Motor neuron (in vitro differentiated cells): Measurements from ENCODE around the gene SLC15A4. TPM values are rescaled to one million over a fixed set of nuclear protein-coding genes. Genes with fewer than 3 reads are reported as not detected.
A peak's percentile ranks its signal among the peaks of the same experiment; 100 is the strongest.

ENCODE experiments used
- ATAC-seq, 8 experiments: fragments of 200-7000 bp; cut with Tn5 transposase; replicated peaks in 6 of 8; 2 replicates each; pipeline ENCODE4 v1.8.0; 2021; ENCODE audit warnings: mild to moderate bottlenecking in 8 of 8, moderate library complexity in 8 of 8
- H3K27ac ChIP-seq, 2 donors: fragments of 250-450 bp; sonication (Bioruptor Pico); 2 replicates each; pipeline ENCODE4 v1.9.0; 2021; ENCODE audit warnings: antibody characterized with exemption in 2 of 2, mild to moderate bottlenecking in 2 of 2, moderate library complexity in 1 of 2
- H3K4me1 ChIP-seq, 2 donors: fragments of 250-450 bp; sonication (Bioruptor Pico); replicated peaks in 1 of 2; 2 replicates each; pipeline ENCODE4 v1.6.1; 2021; ENCODE audit warnings: antibody characterized with exemption in 2 of 2, mild to moderate bottlenecking in 2 of 2, moderate library complexity in 1 of 2
- H3K4me3 ChIP-seq, 5 donors: fragments of 250-450 bp; sonication (Bioruptor Pico); 2 replicates each; pipeline ENCODE4 v1.9.0; 2021; ENCODE audit warnings: antibody characterized with exemption in 5 of 5, mild to moderate bottlenecking in 5 of 5, moderate library complexity in 4 of 5
- WGBS, 10 experiments: fragments of 450-650 bp; shearing (Covaris generic); methylation state at CpG; one replicate each; pipeline ENCODE4 v1.0.0; 2022; 5-methylcytosine and 5-hydroxymethylcytosine counted together
- in situ Hi-C, 9 experiments: fragments of 400-800 bp; cut with MboI; loops; one replicate each; pipeline ENCODE4 v1.15.0; 2021; ENCODE audit warnings: low sequenced_read_pairs in 9 of 9, low pct_unique_long_range_greater_than_20kb in 2 of 9; ENCODE audit not compliant: unreplicated experiment in 9 of 9
- total RNA-seq, 8 experiments: library from RNA; unstranded; fragments of 300-600 nt; gene quantifications; 2 replicates each; pipeline versions ENCODE4 v1.2.3 to v1.2.4, GENCODE V29; 2022

The SLC15A4 gene
- total RNA-seq, 8 experiments from 2014 or later: 1.8 to 13.9 (median 6.6) TPM

DNA sequence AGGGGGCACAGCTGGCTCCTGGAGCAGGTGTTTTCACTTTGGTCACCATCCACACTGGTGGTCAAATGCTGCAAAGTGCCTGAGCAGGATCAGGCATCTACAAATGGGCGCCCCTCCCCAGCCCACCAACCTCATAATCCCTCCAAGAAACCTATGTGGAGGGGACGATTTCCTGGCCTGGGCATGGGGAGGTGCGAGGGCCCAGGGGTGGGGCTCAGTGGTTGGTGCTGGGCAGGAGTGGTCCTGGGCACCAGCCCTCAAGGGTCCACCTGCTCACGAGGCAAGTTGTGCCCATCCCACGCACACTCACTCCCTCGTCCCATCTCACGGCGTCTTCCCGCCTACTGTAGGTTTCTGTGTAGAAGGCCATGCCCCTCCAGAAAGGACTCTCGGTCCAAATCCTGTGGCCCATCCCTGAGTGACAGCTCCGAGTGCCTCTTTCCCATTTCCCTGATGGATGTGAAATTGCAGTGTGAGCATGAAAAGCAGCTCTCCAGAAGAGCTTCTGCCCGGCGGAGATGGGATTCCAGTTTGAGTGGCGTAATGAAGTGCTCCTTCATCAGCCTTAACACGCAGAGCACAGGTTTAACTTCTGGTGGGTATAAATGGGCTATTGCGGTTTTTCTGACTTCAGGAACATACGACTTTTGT, 36.9 kb downstream of the SLC15A4 start:
- in situ Hi-C loops: loop anchor here in 2 of 9 experiments (25.0 kb wide), 2 partner anchors 525 to 1125 kb away; partner anchors contain the start of genes TMEM132C (in 1 of the 2) and TMEM132D (in 1 of the 2)
- H3K4me3 ChIP-seq: no peak overlapping the region
- no peak overlapping the region for H3K27ac ChIP-seq
- H3K4me1 ChIP-seq: no peaks in the 10 kb centered on the region
- ATAC-seq: no peak
- 60 to 100% (median 80%) methylated on average over 1 to 9 of the region's 17 CpGs; no CpG with 5 or more reads in 1 of the 10 experiments for WGBS, 10 experiments

DNA sequence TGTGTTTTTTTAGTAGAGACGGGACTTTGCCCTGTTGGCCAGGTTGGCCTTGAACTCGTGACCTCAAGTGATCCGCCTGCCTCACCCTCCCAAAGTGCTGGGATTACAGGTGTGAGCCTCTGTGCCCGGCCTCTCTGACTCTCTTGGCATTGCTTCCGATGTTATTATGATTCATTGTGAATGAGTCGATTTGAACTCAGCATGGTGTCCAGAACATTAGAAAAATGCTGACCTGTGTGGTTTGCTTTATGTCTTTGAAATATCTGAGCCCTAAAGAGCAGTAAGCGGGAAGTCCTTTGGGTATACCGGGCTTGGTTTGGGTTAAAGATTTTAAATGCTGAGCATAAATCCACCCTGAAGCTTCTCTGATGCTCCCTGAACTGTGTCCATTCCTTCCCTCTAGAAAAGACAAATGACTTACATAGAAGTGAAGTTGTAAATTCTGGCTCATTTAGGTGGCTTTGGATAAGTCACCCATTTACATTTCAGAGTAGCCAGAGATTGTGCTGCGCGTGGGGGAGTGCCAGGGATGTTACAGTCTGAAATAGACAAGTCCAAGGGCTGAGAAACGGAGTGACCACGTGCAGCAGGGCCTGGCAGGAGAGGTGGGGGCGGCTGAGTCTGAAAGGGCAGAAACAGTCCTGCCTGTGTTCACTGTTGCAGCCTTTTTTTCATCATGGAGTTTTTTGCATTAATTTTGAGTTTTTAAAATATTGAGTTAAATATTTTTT, 39.6 kb downstream of the SLC15A4 start:
- in situ Hi-C loops: loop anchor here in 2 of 9 experiments (25.0 kb wide), 2 partner anchors 522 to 1128 kb away; partner anchors contain the start of genes TMEM132C (in 1 of the 2) and TMEM132D (in 1 of the 2)
- no peak for ATAC-seq
- H3K27ac ChIP-seq: no peak overlapping the region
- WGBS, 10 experiments: 32 to 85% (median 57%) methylated on average over 2 to 11 of the region's 13 CpGs; no CpG with 5 or more reads in 1 of the 10 experiments
- no peak overlapping the region for H3K4me3 ChIP-seq
- no peaks in the 10 kb centered on the region for H3K4me1 ChIP-seq

DNA sequence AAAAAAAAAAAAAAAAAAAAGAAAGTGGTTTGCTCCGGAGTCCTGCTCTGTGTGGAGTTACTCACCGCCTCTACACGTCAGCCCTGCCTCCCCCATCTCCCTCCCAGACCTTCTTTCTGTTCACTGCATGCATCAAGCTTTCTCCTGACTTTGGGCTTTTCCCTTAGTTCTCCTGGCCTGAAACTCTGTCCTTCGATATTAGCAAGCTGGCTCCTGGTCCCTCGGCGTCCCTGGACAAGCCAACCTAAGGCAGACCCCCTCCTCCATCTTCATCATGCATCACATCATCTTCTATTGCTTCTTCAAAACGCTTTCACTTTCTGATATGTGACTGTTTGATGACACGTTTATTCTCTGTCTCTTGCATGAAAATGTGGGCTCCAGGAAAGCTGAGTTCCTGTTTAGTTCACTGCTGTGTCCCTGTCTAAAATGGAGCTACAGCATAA, 40.6 kb downstream of the SLC15A4 start:
- 16 to 93% (median 40%) methylated on average over 3 to 8 of the region's 8 CpGs; no CpG with 5 or more reads in 4 of the 10 experiments for WGBS, 10 experiments
- Histone ChIP-seq H3K4me3 (no peak overlapping the region), H3K27ac (no peak overlapping the region), H3K4me1 (no peaks in the 10 kb centered on the region)
- peak in 2 of 8 experiments; percentile 32 to 47 for ATAC-seq
- in situ Hi-C loops: loop anchor here in 2 of 9 experiments (25.0 kb wide), 2 partner anchors 521 to 1129 kb away; partner anchors contain the start of genes TMEM132C (in 1 of the 2) and TMEM132D (in 1 of the 2)

DNA sequence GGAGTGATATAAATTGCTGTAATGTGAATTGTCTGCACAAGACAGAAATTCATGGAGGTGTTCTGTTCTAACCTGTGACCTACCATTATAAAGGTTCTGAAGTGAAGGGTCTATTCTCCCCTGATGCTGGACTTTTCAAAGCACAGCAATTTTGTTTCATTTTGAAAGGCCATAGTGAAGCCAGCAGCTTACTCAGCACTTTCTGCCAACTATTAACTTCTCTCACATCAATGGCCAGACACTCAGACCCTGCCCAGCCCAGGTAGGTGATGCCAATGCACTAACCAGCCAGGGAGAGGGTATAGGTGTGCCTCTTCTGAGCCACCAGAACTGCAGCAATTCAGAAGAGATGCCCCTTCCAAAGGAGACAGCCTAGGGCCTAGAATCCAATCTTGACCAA, 43.9 kb downstream of the SLC15A4 start:
- no peak for ATAC-seq
- in situ Hi-C loops: loop anchor here in 2 of 9 experiments (25.0 kb wide), 2 partner anchors 518 to 1132 kb away; partner anchors contain the start of genes TMEM132C (in 1 of the 2) and TMEM132D (in 1 of the 2)
- H3K4me3 ChIP-seq: no peak overlapping the region
- no peak overlapping the region for H3K27ac ChIP-seq
- no peaks in the 10 kb centered on the region for H3K4me1 ChIP-seq

DNA sequence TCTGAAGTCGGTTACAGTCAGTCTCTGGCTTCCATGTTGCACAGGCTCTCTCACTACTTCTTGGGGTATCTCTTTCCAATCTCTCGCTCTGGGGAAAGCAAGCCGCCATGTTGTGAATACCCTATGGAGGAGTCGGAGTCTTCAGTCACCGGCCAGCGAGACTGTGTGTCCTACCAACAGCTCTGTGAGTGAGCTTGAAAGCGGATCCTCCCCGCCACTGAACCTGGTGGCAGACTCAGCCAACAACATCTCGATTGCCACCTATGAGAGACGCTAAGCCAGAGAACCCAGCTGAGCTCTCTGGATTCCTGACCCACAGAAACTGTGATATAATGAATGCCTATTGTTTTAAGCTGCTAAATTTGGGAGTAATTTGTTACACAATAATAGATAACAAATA, 51.5 kb downstream of the SLC15A4 start:
- Histone ChIP-seq H3K27ac (no peak overlapping the region), H3K4me1 (no peaks in the 10 kb centered on the region), H3K4me3 (no peak overlapping the region)
- WGBS, 10 experiments: 30 to 96% (median 52%) methylated on average over 2 to 9 of the region's 10 CpGs; no CpG with 5 or more reads in 4 of the 10 experiments
- in situ Hi-C loops: no loop called here
- no peak for ATAC-seq

DNA sequence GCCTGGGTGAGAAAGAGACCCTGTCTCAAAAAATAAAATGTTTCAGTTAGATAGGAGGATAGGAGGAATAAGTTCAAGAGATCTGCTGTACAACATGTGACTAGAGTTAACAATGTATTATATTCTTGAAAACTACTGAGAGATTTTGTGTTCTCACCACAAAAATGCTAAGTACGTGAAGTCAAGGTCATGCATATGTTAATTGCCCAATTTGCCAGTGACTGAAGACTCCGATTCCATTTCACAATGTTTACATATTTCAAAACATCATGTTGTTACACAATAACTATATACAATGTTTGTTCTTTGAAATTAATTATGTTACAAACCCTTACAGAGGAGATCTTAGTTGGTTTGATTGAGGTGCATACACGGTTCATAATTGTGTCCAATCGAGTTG, 52.1 kb downstream of the SLC15A4 start:
- Histone ChIP-seq H3K4me1 (no peaks in the 10 kb centered on the region), H3K4me3 (no peak overlapping the region), H3K27ac (no peak overlapping the region)
- ATAC-seq: peak in 3 of 8 experiments; percentile 51 to 78 (median 73)
- 4 to 100% (median 40%) methylated on average over 2 to 4 of the region's 4 CpGs; no CpG with 5 or more reads in 1 of the 10 experiments for WGBS, 10 experiments
- in situ Hi-C loops: no loop called here

DNA sequence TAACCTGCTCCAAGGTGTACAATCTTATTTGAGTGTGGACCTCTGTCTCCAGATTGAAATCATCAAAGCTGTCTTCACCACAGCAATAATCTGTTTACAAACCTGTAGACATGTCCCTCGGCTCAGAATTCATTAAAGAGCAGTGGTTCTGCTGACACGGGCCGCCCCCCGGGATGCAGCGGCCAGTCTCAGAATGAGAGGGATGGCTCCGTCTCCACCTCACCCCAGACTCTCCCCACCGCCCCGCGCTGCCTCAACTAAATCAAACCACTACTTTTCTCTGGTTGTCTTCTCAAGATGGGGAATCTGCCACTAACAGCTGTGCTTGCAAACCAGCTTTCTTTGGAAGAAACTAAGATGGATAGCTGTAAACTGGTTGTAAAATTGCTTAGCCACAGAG, 56.2 kb downstream of the SLC15A4 start:
- Histone ChIP-seq H3K4me3 (no peak overlapping the region), H3K4me1 (no peaks in the 10 kb centered on the region), H3K27ac (no peak overlapping the region)
- WGBS, 10 experiments: 0 to 73% (median 12%) methylated on average over 1 to 6 of the region's 9 CpGs; no CpG with 5 or more reads in 3 of the 10 experiments
- in situ Hi-C loops: no loop called here
- peak in 1 of 8 experiments; percentile 33 for ATAC-seq

DNA sequence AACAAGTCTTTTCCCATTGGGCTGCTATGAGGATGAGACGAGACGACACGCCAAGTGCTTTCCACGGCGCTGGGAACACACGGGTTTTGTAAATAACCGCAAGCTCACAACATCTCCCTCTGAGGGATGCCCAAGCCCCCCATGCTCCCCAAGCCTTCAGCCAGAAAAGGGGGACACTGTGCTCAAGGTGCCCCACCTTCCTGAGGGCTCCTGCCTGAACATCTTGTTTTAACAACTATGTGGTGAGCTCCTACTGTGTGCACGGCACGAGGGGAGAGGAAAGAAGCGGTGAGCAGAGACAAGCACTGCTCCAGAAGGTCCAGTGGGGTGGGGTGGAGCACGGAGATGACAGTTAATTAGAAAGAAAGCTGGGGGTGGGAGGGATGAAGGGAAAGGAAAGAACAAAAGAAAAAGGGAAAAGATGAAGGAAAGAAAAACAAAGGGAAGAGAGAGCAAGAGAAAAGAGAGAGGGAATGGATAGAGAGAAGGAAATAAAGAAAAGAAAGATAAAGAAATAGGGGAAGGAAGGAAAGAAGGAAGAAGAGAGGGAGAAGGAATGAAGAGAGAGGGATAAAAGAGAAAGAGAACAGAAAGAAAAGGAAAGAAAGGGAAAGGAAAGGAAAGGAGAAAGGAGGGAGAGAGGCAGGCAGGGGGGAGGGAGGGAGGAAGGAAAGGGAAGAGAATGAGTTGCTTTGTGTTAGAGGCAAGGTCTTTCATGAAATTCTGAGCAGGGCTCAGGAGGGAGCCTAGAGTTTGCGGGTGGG, 56.8 kb downstream of the SLC15A4 start:
- ATAC-seq: peak in 1 of 8 experiments; percentile 7
- Histone ChIP-seq H3K4me1 (no peaks in the 10 kb centered on the region), H3K27ac (no peak overlapping the region), H3K4me3 (no peak overlapping the region)
- in situ Hi-C loops: no loop called here
- 17 to 90% (median 51%) methylated on average over 1 to 12 of the region's 12 CpGs; no CpG with 5 or more reads in 2 of the 10 experiments for WGBS, 10 experiments

DNA sequence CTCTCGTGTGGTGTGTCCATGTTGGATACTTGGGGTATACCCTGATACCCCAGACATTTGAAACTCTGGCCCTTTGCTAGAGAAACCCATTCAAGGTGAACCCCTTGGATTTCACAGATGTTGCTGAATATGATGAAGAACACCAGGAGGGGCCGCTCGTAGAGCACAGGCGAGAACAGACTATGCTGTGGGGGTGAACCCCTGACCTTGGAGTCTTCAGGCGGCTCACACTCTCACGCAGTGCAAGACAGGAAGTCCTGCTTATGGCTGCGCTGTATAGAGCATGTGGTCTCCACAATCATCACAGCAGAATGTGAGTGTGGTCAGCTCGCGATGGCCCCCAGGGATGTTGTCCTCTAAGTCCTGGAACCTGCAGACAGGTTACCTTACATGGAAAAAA, 60.4 kb downstream of the SLC15A4 start:
- Histone ChIP-seq H3K27ac (no peak overlapping the region), H3K4me1 (no peaks in the 10 kb centered on the region), H3K4me3 (no peak overlapping the region)
- 0 to 81% (median 60%) methylated on average over 1 to 6 of the region's 9 CpGs; no CpG with 5 or more reads in 1 of the 10 experiments for WGBS, 10 experiments
- in situ Hi-C loops: no loop called here
- no peak for ATAC-seq

DNA sequence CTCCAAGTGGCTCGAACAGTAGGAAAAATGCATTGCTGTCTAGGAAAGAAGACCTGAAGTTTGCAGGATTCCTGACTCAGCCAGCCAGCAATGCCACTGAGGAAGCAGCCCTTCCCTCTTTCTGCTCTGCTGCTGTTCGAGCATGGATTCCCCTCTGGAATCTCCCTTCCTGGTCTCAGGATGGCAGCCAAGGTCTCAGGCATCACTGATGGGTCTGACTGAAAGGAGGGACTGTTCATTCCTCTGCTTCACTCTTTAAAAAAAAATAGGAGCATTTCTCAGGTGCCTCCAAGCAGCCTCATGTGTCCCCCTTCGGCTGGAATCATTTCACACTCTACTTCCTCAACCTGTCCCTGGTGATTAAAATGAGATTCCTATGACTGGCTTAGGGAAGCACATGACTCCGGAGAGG, 62.4 kb downstream of the SLC15A4 start:
- Histone ChIP-seq H3K4me1 (no peaks in the 10 kb centered on the region), H3K27ac (no peak overlapping the region), H3K4me3 (no peak overlapping the region)
- ATAC-seq: peak in 1 of 8 experiments; percentile 56
- in situ Hi-C loops: no loop called here
- 0 to 100% (median 10%) methylated on average over 1 to 3 of the region's 4 CpGs; no CpG with 5 or more reads in 2 of the 10 experiments for WGBS, 10 experiments

DNA sequence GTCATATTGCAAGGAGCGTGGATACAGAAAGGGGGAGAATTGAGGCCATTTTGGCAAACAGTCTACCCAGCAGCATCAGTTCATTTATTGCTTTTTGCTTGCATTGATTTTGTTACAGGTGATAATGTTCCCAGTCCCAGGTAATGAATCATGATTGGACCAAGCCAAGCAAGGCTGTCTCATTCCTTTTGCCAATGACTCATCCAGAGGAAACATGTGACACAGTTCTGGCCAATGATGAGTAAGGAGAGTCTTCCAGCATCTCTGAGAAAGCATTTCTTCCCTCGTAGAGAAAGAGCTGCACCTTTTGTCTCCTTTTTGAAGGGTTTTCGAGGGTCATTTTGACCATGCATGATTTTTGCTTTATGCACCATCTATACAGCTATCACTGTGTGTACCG, 68.2 kb downstream of the SLC15A4 start:
- in situ Hi-C loops: no loop called here
- Histone ChIP-seq H3K27ac (no peak overlapping the region), H3K4me3 (no peak overlapping the region), H3K4me1 (no peaks in the 10 kb centered on the region)
- 0 to 86% (median 29%) methylated on average over 1 to 4 of the region's 4 CpGs; no CpG with 5 or more reads in 1 of the 10 experiments for WGBS, 10 experiments
- no peak for ATAC-seq

DNA sequence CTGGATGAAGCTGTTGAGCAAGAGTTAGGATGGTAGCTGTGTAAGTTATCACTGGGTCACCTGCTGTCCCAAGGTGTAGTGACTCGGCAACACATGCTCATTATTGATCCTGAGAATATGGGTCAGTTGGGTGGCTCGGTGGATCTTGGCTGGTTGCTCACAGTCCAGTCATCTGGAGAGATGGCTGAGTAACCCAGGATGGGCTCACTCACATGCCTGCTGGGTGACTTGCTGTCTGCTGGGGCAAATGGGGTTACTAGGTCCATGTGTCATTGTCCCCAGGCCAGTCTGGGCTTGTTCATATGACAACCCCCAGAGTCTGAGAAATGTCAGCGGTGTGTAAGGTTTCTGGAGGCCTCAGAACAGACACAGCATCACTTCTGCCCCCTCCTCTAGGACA, 69.5 kb downstream of the SLC15A4 start:
- in situ Hi-C loops: no loop called here
- no peak for ATAC-seq
- no peaks in the 10 kb centered on the region for H3K4me1 ChIP-seq
- no peak overlapping the region for H3K4me3 ChIP-seq
- H3K27ac ChIP-seq: no peak overlapping the region
- WGBS, 10 experiments: 0 to 80% (median 41%) methylated on average over 1 to 2 of the region's 3 CpGs; no CpG with 5 or more reads in 6 of the 10 experiments
